ENCODE results near the gene KCNH5.
"Not testable (repeated sequence)": the region's sequence is repeated elsewhere in the genome, so short reads cannot be mapped to it uniquely, and the experiment has no call there.

KCNH5 gene

GRCh38 chr14:62819931-62820330 is 225.3 kb downstream of the KCNH5 start:
- DNase-seq (ENCODE audit: low read depth) = no peak
- TF ChIP-seq CTCF (IDR thresholded peaks at IDR 0.05; ENCODE audit: control insufficient read depth, extremely low read depth, insufficient read depth) = no peak
- H3K4me3 ChIP-seq (ENCODE audit: low read depth, low read length) = no peak overlapping the region

- H3K4me3 ChIP-seq (ENCODE audit: low read depth, low read length) = no peak overlapping the region
- no peak for DNase-seq (ENCODE audit: low read depth)
- TF ChIP-seq CTCF (IDR thresholded peaks at IDR 0.05; ENCODE audit: control insufficient read depth, extremely low read depth, insufficient read depth) = no peak
These were observed 237.6 kb downstream of the KCNH5 start for GRCh38 chr14:62807636-62808035.

GRCh38 chr14:62800577-62800976 is 244.7 kb downstream of the KCNH5 start:
- DNase-seq (ENCODE audit: low read depth) = peak; percentile 87
- TF ChIP-seq CTCF (IDR thresholded peaks at IDR 0.05; ENCODE audit: control insufficient read depth, extremely low read depth, insufficient read depth) = no peak

GRCh38 chr14:62796431-62796830 is 248.8 kb downstream of the KCNH5 start:
- no peak for DNase-seq (ENCODE audit: low read depth)
- no peak overlapping the region for H3K4me3 ChIP-seq (ENCODE audit: low read depth, low read length)
- TF ChIP-seq CTCF (IDR thresholded peaks at IDR 0.05; ENCODE audit: control insufficient read depth, extremely low read depth, insufficient read depth) = no peak

More at GRCh38 chr14:62800577-62800976, 244.7 kb downstream of the KCNH5 start:
- no peak overlapping the region; the same call in 1 of the 2 replicates for H3K4me3 ChIP-seq (ENCODE audit: low read depth, low read length)

GRCh38 chr14:62792578-62792977 is 252.7 kb downstream of the KCNH5 start:
- no peak overlapping the region for H3K4me3 ChIP-seq (ENCODE audit: low read depth, low read length)
- TF ChIP-seq CTCF (IDR thresholded peaks at IDR 0.05; ENCODE audit: control insufficient read depth, extremely low read depth, insufficient read depth) = no peak
- no peak for DNase-seq (ENCODE audit: low read depth)

- not testable (repeated sequence) for H3K4me3 ChIP-seq (ENCODE audit: low read depth, low read length); DNase-seq (ENCODE audit: low read depth)
These were observed 263.9 kb downstream of the KCNH5 start for GRCh38 chr14:62781328-62781727.

- no peak overlapping the region for H3K4me3 ChIP-seq (ENCODE audit: low read depth, low read length)
- no peak for TF ChIP-seq CTCF (IDR thresholded peaks at IDR 0.05; ENCODE audit: control insufficient read depth, extremely low read depth, insufficient read depth)
- no peak for DNase-seq (ENCODE audit: low read depth)
These were observed 266.4 kb downstream of the KCNH5 start for GRCh38 chr14:62778852-62779251.
